Astrocyte (in vitro differentiated cells and primary cell): Measurements from ENCODE around the gene EML6.

Experiments used
- EZH2 ChIP-seq: IDR thresholded peaks from 2 replicates; pipeline ENCODE4 v1.6.1; 2012; ENCODE audit warnings: mild to moderate bottlenecking, low read length, inconsistent platforms; ENCODE audit not compliant: insufficient read depth
- TF ChIP-seq, protein P1 (sequence below): IDR thresholded peaks from 2 replicates; pipeline ENCODE4 v1.5.1; 2011; ENCODE audit warnings: low read depth, mild to moderate bottlenecking, inconsistent platforms, low read length, moderate library complexity; ENCODE audit not compliant: insufficient read depth

DNA sequence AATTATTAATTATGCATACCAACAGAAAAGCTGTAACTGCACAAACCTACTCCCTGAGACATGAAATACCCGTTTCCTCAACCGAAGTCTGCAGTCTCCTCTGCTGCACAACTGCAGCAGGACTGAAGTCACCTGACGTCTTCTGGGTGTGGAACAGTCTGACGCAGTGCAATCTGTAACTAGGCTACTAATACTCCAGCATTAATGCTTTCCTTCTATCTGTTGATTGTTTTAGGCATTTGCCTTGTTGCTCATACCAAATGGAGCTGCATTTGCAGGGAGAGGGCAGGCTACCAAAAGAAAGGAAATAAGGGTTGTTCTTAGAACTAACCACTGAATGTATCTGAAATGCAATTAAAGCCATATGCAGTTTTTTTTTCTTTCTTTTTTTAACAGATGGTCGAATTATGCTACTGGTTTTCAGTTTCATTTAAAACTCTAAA lies 286.7 kb downstream of the EML6 start:
- TF ChIP-seq, protein P1, sequence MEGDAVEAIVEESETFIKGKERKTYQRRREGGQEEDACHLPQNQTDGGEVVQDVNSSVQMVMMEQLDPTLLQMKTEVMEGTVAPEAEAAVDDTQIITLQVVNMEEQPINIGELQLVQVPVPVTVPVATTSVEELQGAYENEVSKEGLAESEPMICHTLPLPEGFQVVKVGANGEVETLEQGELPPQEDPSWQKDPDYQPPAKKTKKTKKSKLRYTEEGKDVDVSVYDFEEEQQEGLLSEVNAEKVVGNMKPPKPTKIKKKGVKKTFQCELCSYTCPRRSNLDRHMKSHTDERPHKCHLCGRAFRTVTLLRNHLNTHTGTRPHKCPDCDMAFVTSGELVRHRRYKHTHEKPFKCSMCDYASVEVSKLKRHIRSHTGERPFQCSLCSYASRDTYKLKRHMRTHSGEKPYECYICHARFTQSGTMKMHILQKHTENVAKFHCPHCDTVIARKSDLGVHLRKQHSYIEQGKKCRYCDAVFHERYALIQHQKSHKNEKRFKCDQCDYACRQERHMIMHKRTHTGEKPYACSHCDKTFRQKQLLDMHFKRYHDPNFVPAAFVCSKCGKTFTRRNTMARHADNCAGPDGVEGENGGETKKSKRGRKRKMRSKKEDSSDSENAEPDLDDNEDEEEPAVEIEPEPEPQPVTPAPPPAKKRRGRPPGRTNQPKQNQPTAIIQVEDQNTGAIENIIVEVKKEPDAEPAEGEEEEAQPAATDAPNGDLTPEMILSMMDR: no peak
- TF ChIP-seq EZH2: no peak
